ENCODE measurements around the gene RBM14.

Gene RBM14

DNA sequence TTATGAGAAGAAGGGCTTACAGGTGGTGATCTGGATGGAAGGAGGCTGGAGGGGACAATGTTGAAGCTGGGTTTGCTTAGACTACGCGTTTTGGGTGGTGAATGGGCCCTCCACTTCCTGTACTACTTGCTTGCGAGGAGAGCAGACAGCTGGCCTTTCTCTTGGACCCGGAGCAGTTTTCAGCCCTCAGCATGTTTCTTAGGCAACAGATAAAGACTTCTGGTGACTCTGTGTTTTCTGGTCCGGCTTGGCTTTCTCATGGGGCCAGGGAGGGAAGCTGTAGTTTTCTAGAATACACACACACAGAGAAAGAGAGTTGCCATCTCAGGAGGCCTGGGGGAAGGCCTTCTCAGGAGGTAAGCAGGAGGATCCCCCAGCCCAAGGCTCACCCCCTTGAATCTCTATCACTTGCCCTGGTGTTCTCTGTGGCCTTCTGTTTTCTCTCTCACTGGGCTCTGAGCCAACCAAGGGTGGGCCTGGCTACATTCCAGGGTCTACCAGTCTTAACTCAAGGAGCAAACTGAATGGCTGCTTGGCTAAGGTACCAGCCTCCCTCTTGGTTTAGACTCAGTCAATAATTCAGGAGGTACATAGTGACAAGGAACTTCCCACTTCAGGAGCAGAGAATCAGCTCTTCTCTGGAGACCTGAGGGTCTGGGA lies 21.1 kb upstream of the RBM14 start:
- Histone ChIP-seq H3K4me3 (ENCODE audit: low read depth, low read length) (no peak overlapping the region), H3K27ac (peak overlapping the region; percentile 71), H3K36me3 (no peaks in the 10 kb centered on the region), H3K27me3 (ENCODE audit: insufficient read depth, low read depth, severe bottlenecking) (no peaks in the 10 kb centered on the region), H3K9me3 (ENCODE audit: severe bottlenecking) (peaks cover 27% of the 10 kb centered on the region)
- TF ChIP-seq, protein P1, sequence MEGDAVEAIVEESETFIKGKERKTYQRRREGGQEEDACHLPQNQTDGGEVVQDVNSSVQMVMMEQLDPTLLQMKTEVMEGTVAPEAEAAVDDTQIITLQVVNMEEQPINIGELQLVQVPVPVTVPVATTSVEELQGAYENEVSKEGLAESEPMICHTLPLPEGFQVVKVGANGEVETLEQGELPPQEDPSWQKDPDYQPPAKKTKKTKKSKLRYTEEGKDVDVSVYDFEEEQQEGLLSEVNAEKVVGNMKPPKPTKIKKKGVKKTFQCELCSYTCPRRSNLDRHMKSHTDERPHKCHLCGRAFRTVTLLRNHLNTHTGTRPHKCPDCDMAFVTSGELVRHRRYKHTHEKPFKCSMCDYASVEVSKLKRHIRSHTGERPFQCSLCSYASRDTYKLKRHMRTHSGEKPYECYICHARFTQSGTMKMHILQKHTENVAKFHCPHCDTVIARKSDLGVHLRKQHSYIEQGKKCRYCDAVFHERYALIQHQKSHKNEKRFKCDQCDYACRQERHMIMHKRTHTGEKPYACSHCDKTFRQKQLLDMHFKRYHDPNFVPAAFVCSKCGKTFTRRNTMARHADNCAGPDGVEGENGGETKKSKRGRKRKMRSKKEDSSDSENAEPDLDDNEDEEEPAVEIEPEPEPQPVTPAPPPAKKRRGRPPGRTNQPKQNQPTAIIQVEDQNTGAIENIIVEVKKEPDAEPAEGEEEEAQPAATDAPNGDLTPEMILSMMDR (IDR thresholded peaks at IDR 0.05; ENCODE audit: low read depth, low read length) = no peak
- peak; percentile 67 for DNase-seq

DNA sequence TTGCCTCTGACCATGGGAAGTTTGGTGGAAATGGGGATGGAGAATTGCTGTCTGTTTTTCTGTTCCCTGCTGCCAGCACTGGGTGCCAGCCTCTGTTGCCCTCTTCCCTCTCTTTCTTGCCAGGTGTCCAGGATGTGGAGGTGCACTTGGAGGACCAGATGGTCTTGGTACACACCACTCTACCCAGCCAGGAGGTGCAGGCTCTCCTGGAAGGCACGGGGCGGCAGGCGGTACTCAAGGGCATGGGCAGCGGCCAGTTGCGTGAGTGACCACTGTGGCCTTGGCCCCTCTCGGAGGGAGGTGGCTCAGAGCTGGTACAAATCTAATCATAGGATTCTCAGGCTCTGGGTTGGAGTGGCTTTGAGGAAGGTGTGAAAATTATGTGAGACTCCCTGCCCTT lies 17.4 kb upstream of the RBM14 start:
- TF ChIP-seq, protein P1 (IDR thresholded peaks at IDR 0.05; ENCODE audit: low read depth, low read length) = no peak

DNA sequence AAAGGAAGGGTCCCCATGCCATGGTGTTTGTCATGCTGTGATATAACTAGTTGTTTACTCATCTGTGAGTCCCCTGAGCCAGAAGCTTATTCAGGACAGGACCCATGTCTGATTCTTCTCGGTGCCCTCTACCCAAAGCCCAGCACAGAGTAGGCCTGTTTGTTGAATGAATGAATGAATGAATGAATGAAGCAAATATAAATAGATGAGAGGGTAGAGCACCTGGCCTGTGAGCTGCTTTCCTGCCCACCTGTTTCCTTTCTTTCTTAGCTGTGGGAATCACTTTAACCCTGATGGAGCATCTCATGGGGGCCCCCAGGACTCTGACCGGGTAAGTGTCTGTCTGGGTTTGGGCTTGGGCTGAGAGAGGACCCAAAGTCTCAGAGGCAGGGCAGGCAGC lies 16.2 kb upstream of the RBM14 start:
- TF ChIP-seq, protein P1 (IDR thresholded peaks at IDR 0.05; ENCODE audit: low read depth, low read length) = no peak
- Histone ChIP-seq H3K27ac (no peak overlapping the region), H3K4me3 (ENCODE audit: low read depth, low read length) (no peak overlapping the region), H3K36me3 (no peaks in the 10 kb centered on the region), H3K9me3 (ENCODE audit: severe bottlenecking) (peaks cover 8% of the 10 kb centered on the region), H3K27me3 (ENCODE audit: insufficient read depth, low read depth, severe bottlenecking) (no peaks in the 10 kb centered on the region)
- no peak for DNase-seq

More for the DNA sequence above, 17.4 kb upstream of the RBM14 start:
- Histone ChIP-seq H3K4me3 (ENCODE audit: low read depth, low read length) (no peak overlapping the region), H3K27me3 (ENCODE audit: insufficient read depth, low read depth, severe bottlenecking) (no peaks in the 10 kb centered on the region), H3K9me3 (ENCODE audit: severe bottlenecking) (peaks cover 8% of the 10 kb centered on the region), H3K27ac (no peak overlapping the region), H3K36me3 (no peaks in the 10 kb centered on the region)
- no peak for DNase-seq

DNA sequence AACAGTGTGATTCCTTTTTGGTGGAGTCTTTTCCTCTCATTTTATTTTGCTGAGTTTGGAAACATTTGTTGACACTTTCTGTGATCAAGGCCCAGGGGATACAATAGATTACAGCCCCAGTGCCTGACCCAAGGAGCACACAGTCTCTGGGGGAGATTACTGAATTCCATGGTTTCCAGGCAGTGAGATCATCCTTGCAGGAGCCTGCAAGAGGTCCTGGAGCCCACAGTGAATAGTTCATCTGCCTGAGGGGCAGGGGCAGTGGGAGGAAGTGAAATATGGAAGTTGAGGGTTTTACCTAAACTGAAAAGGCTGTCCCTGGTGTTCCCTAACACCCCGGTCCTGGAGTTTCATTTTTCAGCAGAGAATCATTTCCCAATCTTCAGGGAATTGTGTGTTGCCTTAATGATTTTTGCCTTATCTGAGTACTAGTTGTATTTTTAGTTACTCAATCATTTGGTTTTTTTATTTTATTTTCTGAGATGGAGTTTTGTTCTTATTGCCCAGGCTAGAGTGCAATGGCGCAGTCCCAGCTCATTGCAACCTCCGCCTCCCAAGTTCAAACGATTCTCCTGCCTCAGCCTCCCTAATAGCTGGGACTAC lies 15.7 kb upstream of the RBM14 start:
- DNase-seq = no peak
- Histone ChIP-seq H3K27me3 (ENCODE audit: insufficient read depth, low read depth, severe bottlenecking) (no peaks in the 10 kb centered on the region), H3K4me3 (ENCODE audit: low read depth, low read length) (no peak overlapping the region), H3K36me3 (no peaks in the 10 kb centered on the region), H3K9me3 (ENCODE audit: severe bottlenecking) (peaks cover 8% of the 10 kb centered on the region), H3K27ac (no peak overlapping the region)
- TF ChIP-seq, protein P1 (IDR thresholded peaks at IDR 0.05; ENCODE audit: low read depth, low read length) = no peak

DNA sequence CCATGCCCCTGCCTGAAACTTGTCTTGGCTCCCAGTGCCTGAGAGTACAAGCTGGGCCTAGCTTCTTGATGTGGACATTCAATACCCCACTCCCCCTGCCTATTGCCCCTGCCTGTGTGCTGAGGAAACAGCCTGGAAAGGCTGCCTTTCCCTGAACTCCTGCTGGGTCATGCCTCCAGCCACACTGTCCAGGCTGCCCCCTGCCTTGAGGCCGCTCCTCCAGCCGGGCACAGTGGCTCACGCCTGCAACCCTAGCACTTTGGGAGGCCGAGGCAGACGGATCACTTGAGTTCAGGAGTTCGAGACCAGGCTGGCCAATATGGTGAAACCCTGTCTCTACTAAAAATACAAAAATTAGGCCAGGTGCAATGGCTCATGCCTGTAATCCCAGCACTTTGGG lies 13.4 kb upstream of the RBM14 start:
- Histone ChIP-seq H3K27me3 (ENCODE audit: insufficient read depth, low read depth, severe bottlenecking) (no peaks in the 10 kb centered on the region), H3K27ac (no peak overlapping the region), H3K9me3 (ENCODE audit: severe bottlenecking) (no peaks in the 10 kb centered on the region), H3K36me3 (no peaks in the 10 kb centered on the region), H3K4me3 (ENCODE audit: low read depth, low read length) (no peak overlapping the region)
- TF ChIP-seq, protein P1 (IDR thresholded peaks at IDR 0.05; ENCODE audit: low read depth, low read length) = no peak
- DNase-seq = no peak

Measured in WERI-Rb-1 (cell line).